ENCODE measurements around the gene FOLR1. TPM values are rescaled to one million over a fixed set of nuclear protein-coding genes. Genes with fewer than 3 reads are reported as not detected.
"Not testable (repeated sequence)": the region's sequence is repeated elsewhere in the genome, so short reads cannot be mapped to it uniquely, and the experiment has no call there.

Gene FOLR1
- 3.6 TPM for total RNA-seq
- polyA plus RNA-seq (ENCODE audit: insufficient read depth in 1 of 8, insufficient read length in 8 of 8, low replicate concordance in 1 of 8): 1 to 10 TPM; 2.8 to 8.6 (median 5.0) TPM
- long read RNA-seq, donor 1, partial matches to known transcripts: 0 of 5 reads
- long read RNA-seq, donor 1, other reads (novel, unspliced or antisense): 0 of 5 reads
- long read RNA-seq, donor 2: 0 reads
- long read RNA-seq, donor 3, transcript FOLR1-202 (4 exons, 996 nt): major isoform, 9 of 12 reads
- long read RNA-seq, donor 3, partial matches to known transcripts: 0 of 12 reads
- long read RNA-seq, donor 3, other reads (novel, unspliced or antisense): 0 of 12 reads
- long read RNA-seq, donor 4, partial matches to known transcripts: 0 of 1 reads
- long read RNA-seq, donor 4, other reads (novel, unspliced or antisense): 0 of 1 reads
- long read RNA-seq, donor 5, transcript FOLR1-202 (4 exons, 996 nt): major isoform, 5 of 6 reads
- long read RNA-seq, donor 5, partial matches to known transcripts: 0 of 6 reads
- long read RNA-seq, donor 5, other reads (novel, unspliced or antisense): 0 of 6 reads
- long read RNA-seq, donor 6, partial matches to known transcripts: 0 of 5 reads
- long read RNA-seq, donor 6, other reads (novel, unspliced or antisense): 0 of 5 reads
- long read RNA-seq, donor 7, partial matches to known transcripts: 0 of 3 reads
- long read RNA-seq, donor 7, other reads (novel, unspliced or antisense): 0 of 3 reads
- long read RNA-seq, donor 8: 0 reads
- long read RNA-seq, donor 9, partial matches to known transcripts: 0 of 4 reads
- long read RNA-seq, donor 9, other reads (novel, unspliced or antisense): 0 of 4 reads
- long read RNA-seq, donor 10, partial matches to known transcripts: 0 of 4 reads
- long read RNA-seq, donor 10, other reads (novel, unspliced or antisense): 0 of 4 reads
- long read RNA-seq, donor 11, partial matches to known transcripts: 0 of 3 reads
- long read RNA-seq, donor 11, other reads (novel, unspliced or antisense): 0 of 3 reads

DNA sequence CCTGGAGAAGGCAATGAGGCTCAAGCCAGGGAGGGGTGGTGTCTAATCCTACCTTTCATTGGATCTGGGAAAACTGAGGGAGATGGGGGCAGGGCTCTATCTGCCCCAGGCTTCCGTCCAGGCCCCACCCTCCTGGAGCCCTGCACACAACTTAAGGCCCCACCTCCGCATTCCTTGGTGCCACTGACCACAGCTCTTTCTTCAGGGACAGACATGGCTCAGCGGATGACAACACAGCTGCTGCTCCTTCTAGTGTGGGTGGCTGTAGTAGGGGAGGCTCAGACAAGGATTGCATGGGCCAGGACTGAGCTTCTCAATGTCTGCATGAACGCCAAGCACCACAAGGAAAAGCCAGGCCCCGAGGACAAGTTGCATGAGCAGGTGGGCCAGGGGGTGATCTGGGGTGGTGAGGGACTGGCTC lies at the start of gene FOLR1:
Gene FOLR1, plus strand, starts transcription at position 180 of the 421 bp plus-strand sequence. Its CDS starts 34 bp downstream, at position 214.
- peaks cover 34% of the 10 kb centered on the region for H3K4me1 ChIP-seq (ENCODE audit: control insufficient read depth, insufficient read depth, low read length)
- no peaks in the 10 kb centered on the region for H3K27me3 ChIP-seq (ENCODE audit: control insufficient read depth, insufficient read depth, low read length)
- no peaks in the 10 kb centered on the region for H3K9me3 ChIP-seq (replicated peaks; ENCODE audit: control insufficient read depth, low read depth, low read length)
- no peaks in the 10 kb centered on the region for H3K36me3 ChIP-seq (ENCODE audit: control insufficient read depth, insufficient read depth, low read length)
- DNase-seq: peak; percentile 40
- peak within 1 kb of the TSS; percentile 76 for H3K27ac ChIP-seq (ENCODE audit: low read length)
- WGBS (ENCODE audit: insufficient coverage): 54% methylated on average over 4 of the region's 5 CpGs
- H3K4me3 ChIP-seq (ENCODE audit: low read length): no peak within 1 kb of the TSS

DNA sequence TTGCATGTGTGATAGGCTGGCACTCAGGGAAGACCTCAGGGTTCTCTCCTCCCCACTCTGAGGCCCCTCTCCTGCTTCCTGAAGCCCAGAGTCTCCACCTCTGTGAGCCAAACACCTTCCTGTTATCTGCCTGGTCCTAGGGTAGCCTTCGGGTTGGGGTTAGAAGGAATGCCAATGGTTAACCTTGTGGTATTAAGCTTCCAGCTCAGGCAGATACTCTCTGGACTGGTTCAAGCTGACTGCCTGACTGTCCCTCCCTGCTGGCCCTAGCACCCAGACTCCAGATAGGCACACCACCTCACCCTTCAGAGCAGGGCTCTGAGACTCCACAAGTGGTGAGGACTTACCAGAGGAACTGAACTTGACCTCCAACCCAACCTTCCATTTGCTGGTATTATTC lies 49.4 kb upstream of the FOLR1 start:
- H3K27ac ChIP-seq (ENCODE audit: low read length); H3K36me3 ChIP-seq (ENCODE audit: control insufficient read depth, insufficient read depth, low read length); H3K9me3 ChIP-seq (replicated peaks; ENCODE audit: control insufficient read depth, low read depth, low read length); H3K4me3 ChIP-seq (ENCODE audit: low read length); H3K4me1 ChIP-seq (ENCODE audit: control insufficient read depth, insufficient read depth, low read length); DNase-seq; H3K27me3 ChIP-seq (ENCODE audit: control insufficient read depth, insufficient read depth, low read length): not testable (repeated sequence)
- WGBS (ENCODE audit: insufficient coverage): no CpG with 5 or more reads among the region's 1 CpG

DNA sequence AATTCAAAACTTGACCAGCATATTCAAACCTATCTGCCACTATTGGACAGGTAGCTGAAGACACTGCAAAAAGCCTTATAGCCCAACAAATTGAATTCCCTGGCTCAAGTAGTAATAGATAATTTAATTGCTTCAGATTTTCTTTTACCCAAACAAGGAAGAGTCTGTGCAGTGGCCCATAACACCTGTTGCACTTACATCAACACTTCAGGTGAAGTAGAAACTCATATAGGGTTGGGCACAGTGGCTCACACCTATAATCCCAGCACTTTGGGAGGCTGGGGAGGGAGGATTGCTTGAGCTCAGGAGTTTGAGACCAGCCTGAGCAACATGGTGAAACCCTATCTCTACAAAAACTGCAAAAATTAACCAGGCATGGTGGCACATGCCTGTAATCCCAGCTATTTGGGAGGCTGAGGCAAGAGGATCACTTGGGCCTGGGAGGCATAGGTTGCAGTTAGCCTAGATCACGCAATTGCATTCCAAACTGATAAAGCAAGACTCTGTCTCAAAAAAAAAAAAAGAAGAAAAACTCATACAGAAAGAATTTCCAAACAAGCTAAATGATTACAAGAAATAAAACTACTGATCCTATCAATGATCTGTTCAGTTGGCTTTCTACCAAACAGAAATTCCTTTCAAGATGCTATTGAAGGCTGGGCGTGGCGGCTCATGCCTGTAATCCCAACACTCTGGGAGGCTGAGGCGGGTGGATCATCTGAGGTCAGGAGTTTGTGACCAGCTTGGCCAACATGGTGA lies 47.0 kb upstream of the FOLR1 start:
- Histone ChIP-seq H3K9me3 (replicated peaks; ENCODE audit: control insufficient read depth, low read depth, low read length) (no peaks in the 10 kb centered on the region), H3K4me1 (ENCODE audit: control insufficient read depth, insufficient read depth, low read length) (no peaks in the 10 kb centered on the region), H3K27me3 (ENCODE audit: control insufficient read depth, insufficient read depth, low read length) (no peaks in the 10 kb centered on the region), H3K4me3 (ENCODE audit: low read length) (no peak overlapping the region), H3K36me3 (ENCODE audit: control insufficient read depth, insufficient read depth, low read length) (no peaks in the 10 kb centered on the region), H3K27ac (ENCODE audit: low read length) (no peak overlapping the region)
- no peak for DNase-seq
- 85% methylated on average over 2 of the region's 4 CpGs for WGBS (ENCODE audit: insufficient coverage)

DNA sequence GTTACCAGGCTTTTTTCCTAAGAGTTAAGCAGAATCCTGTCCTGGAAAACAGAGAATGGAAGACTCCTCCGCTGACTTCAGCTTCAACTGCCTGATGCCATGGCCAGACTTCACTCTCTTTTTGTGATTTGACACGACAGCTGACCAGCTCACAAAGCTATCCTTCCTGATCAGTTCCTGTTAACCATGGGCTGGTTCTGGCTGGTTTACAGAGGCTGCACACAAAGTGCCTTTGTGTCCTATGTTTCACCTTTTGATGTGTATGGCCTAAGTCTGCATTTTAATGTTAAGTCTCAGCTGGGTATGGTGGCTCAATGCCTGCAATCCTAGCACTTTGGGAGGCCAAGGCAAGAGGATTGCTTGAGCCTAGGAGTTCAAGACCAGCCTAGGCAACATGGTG lies 45.3 kb upstream of the FOLR1 start:
- H3K27me3 ChIP-seq (ENCODE audit: control insufficient read depth, insufficient read depth, low read length): no peaks in the 10 kb centered on the region
- H3K4me3 ChIP-seq (ENCODE audit: low read length): no peak overlapping the region
- DNase-seq: peak; percentile 7
- H3K36me3 ChIP-seq (ENCODE audit: control insufficient read depth, insufficient read depth, low read length): no peaks in the 10 kb centered on the region
- no peaks in the 10 kb centered on the region for H3K4me1 ChIP-seq (ENCODE audit: control insufficient read depth, insufficient read depth, low read length)
- WGBS (ENCODE audit: insufficient coverage): 0% methylated on average over 1 of the region's 2 CpGs
- H3K9me3 ChIP-seq (replicated peaks; ENCODE audit: control insufficient read depth, low read depth, low read length): no peaks in the 10 kb centered on the region
- H3K27ac ChIP-seq (ENCODE audit: low read length): no peak overlapping the region

DNA sequence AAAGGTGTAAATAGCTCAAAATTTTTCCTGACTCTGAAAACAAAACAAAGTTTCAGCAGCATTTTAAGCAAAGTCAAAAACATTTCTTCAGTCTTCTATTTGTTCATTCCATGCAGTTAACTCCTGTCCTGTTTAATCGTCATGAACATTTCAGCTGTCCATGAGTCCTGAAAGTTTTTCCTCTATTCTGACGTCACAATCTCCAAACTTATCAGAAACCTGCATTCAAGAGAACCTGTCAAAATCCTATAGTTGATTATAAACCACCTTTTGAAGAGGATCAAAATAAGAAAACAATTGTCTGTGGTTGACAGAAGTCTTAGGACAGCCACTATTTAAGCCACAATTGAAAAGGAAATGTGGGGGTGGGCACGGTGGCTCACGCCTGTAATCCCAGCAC lies 41.1 kb upstream of the FOLR1 start:
- Histone ChIP-seq H3K27ac (ENCODE audit: low read length) (no peak overlapping the region), H3K27me3 (ENCODE audit: control insufficient read depth, insufficient read depth, low read length) (no peaks in the 10 kb centered on the region), H3K9me3 (replicated peaks; ENCODE audit: control insufficient read depth, low read depth, low read length) (no peaks in the 10 kb centered on the region), H3K4me3 (ENCODE audit: low read length) (no peak overlapping the region), H3K36me3 (ENCODE audit: control insufficient read depth, insufficient read depth, low read length) (no peaks in the 10 kb centered on the region), H3K4me1 (ENCODE audit: control insufficient read depth, insufficient read depth, low read length) (no peaks in the 10 kb centered on the region)
- no CpG with 5 or more reads among the region's 4 CpGs for WGBS (ENCODE audit: insufficient coverage)
- DNase-seq: no peak

DNA sequence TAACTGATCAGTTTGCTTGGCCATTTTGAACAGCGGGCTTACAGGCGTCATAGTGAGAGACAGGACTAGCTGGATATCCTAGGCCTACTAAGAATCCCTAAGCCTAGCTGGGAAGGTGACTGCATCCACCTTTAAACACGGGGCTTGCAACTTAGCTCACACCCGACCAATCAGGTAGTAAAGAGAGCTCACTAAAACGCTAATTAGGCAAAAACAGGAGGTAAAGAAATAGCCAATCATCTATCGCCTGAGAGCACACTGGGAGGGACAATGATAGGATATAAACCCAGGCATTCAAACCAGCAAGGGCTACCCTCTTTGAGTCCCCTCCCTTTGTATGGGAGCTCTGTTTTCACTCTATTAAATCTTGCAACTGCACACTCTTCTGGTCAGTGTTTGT lies 38.1 kb upstream of the FOLR1 start:
- H3K4me1 ChIP-seq (ENCODE audit: control insufficient read depth, insufficient read depth, low read length); H3K4me3 ChIP-seq (ENCODE audit: low read length); H3K27me3 ChIP-seq (ENCODE audit: control insufficient read depth, insufficient read depth, low read length); H3K27ac ChIP-seq (ENCODE audit: low read length); H3K36me3 ChIP-seq (ENCODE audit: control insufficient read depth, insufficient read depth, low read length); DNase-seq; H3K9me3 ChIP-seq (replicated peaks; ENCODE audit: control insufficient read depth, low read depth, low read length): not testable (repeated sequence)
- 80% methylated on average over 1 of the region's 6 CpGs for WGBS (ENCODE audit: insufficient coverage)

DNA sequence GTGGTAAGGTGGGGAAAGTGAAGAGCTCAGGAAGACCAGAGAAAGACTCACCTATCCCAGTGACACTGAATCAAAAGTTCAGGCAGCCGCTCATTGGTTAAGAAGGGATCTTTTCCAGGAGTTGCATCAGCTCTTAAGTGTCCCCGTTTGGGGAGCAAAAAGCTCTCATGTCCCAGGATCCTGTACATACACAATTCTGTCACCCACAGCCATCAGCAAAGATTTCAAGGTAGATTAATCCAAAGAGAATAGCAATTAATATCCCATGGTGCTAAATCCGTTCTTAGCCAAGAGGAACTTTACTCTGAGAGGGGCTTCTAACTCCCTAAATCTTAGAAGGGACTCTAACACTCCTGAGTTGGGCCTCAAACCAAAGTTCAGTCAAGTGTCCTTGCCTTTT lies 37.1 kb upstream of the FOLR1 start:
- Histone ChIP-seq H3K4me3 (ENCODE audit: low read length) (no peak overlapping the region), H3K27me3 (ENCODE audit: control insufficient read depth, insufficient read depth, low read length) (peaks cover 14% of the 10 kb centered on the region), H3K9me3 (replicated peaks; ENCODE audit: control insufficient read depth, low read depth, low read length) (no peaks in the 10 kb centered on the region), H3K4me1 (ENCODE audit: control insufficient read depth, insufficient read depth, low read length) (no peaks in the 10 kb centered on the region), H3K36me3 (ENCODE audit: control insufficient read depth, insufficient read depth, low read length) (no peaks in the 10 kb centered on the region), H3K27ac (ENCODE audit: low read length) (no peak overlapping the region)
- 78% methylated on average over 1 of the region's 3 CpGs for WGBS (ENCODE audit: insufficient coverage)
- no peak for DNase-seq

DNA sequence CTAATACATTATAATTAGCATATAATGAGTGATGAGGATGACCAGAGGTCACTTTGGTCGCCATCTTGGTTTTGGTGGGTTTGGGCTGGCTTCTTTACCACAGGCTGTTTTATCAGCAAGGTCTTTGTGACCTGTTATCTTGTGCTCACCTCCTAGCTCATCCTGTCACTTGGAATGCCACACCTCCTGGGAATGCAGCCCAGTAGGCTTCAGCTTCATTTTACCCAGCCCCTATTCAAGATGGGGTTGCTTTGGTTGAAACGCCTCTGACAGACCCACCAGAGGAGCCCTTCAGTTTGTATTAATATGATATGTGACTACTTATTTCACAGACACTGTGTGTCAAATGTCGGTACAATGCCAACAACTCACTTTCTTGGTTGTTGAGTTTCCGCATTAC lies 36.2 kb upstream of the FOLR1 start:
- H3K27me3 ChIP-seq (ENCODE audit: control insufficient read depth, insufficient read depth, low read length): peaks cover 16% of the 10 kb centered on the region
- no peak overlapping the region for H3K27ac ChIP-seq (ENCODE audit: low read length)
- H3K4me1 ChIP-seq (ENCODE audit: control insufficient read depth, insufficient read depth, low read length): no peaks in the 10 kb centered on the region
- H3K36me3 ChIP-seq (ENCODE audit: control insufficient read depth, insufficient read depth, low read length): no peaks in the 10 kb centered on the region
- DNase-seq: no peak
- no peak overlapping the region for H3K4me3 ChIP-seq (ENCODE audit: low read length)
- H3K9me3 ChIP-seq (replicated peaks; ENCODE audit: control insufficient read depth, low read depth, low read length): no peaks in the 10 kb centered on the region
- no CpG with 5 or more reads among the region's 4 CpGs for WGBS (ENCODE audit: insufficient coverage)

DNA sequence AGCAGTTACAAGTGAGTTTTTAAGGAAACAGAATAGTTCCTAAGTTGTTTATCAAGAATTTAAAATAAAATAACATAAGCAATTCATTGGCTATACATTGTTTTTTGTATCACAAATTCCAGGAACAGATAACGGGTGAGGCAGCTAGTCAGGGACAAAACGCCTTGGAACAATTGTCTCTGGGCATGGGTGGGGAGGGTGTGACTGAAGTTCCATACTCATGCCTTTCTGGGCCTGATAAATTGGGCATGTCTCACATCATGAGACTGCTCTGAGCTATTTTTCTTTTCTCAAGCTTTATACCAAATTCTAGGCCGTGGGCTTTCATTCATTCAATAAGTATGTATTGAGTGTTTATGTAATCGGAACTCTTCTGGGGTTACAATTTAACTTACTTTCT lies 34.8 kb upstream of the FOLR1 start:
- Histone ChIP-seq H3K4me1 (ENCODE audit: control insufficient read depth, insufficient read depth, low read length) (no peaks in the 10 kb centered on the region), H3K27me3 (ENCODE audit: control insufficient read depth, insufficient read depth, low read length) (peaks cover 18% of the 10 kb centered on the region), H3K4me3 (ENCODE audit: low read length) (no peak overlapping the region), H3K9me3 (replicated peaks; ENCODE audit: control insufficient read depth, low read depth, low read length) (no peaks in the 10 kb centered on the region), H3K27ac (ENCODE audit: low read length) (no peak overlapping the region), H3K36me3 (ENCODE audit: control insufficient read depth, insufficient read depth, low read length) (no peaks in the 10 kb centered on the region)
- DNase-seq: no peak
- 100% methylated on average over 1 of the region's 4 CpGs for WGBS (ENCODE audit: insufficient coverage)

Data from muscle of leg (tissue), 16 donors.